Activated T-helper 1 cell treated with anti-CD3 and anti-CD28 coated beads, Interleukin-2, amount 50 U/mL, for 16 hours (primary cell): ENCODE data around the gene TATDN3.
A peak's percentile ranks its signal among the peaks of the same experiment; 100 is the strongest.
"Not testable (repeated sequence)": the region's sequence is repeated elsewhere in the genome, so short reads cannot be mapped to it uniquely, and the experiment has no call there.

ENCODE experiments used
- DNase-seq, 2 donors: peaks; one replicate each; pipeline ENCODE4 v3.0.0-alpha.2; 2020; ENCODE audit warnings: low read depth in 1 of 2, low spot score in 1 of 2

The TATDN3 gene

GRCh38 chr1:212791676-212792395 is at the start of gene TATDN3, which contains the start of gene NSL1:
TATDN3 (plus strand) TSS chr1:212791894; CDS start chr1:212791922, 28 bp downstream.
NSL1 (minus strand) TSS chr1:212791777; CDS start chr1:212791763, 14 bp downstream.
- DNase-seq, result peak; percentile 92 to 98

GRCh38 chr1:212743901-212744475 is 47.7 kb upstream of the TATDN3 start:
- no peak for DNase-seq

- DNase-seq, result no peak
These were observed 46.4 kb upstream of the TATDN3 start for GRCh38 chr1:212745303-212745702.

- DNase-seq, result no peak
These were observed 45.1 kb upstream of the TATDN3 start for GRCh38 chr1:212746546-212746945.

- DNase-seq, result no peak
These were observed 41.7 kb upstream of the TATDN3 start for GRCh38 chr1:212749821-212750535.

- no peak for DNase-seq
These were observed 39.3 kb upstream of the TATDN3 start for GRCh38 chr1:212752252-212752933.

GRCh38 chr1:212752934-212753497 is 38.7 kb upstream of the TATDN3 start:
- DNase-seq, result no peak

- DNase-seq, result no peak
These were observed 37.9 kb upstream of the TATDN3 start for GRCh38 chr1:212753749-212754148.

- DNase-seq, result no peak
These were observed 37.5 kb upstream of the TATDN3 start for GRCh38 chr1:212754193-212754592.

GRCh38 chr1:212754680-212755079 is 37.0 kb upstream of the TATDN3 start:
- DNase-seq, result no peak

- no peak for DNase-seq
These were observed 32.0 kb upstream of the TATDN3 start for GRCh38 chr1:212759683-212760082.

GRCh38 chr1:212760126-212760823 is 31.4 kb upstream of the TATDN3 start:
- peak in 1 of 2 donors; percentile 11 for DNase-seq

GRCh38 chr1:212762234-212762633 is 29.5 kb upstream of the TATDN3 start:
- DNase-seq, result no peak

- DNase-seq, result no peak
These were observed 28.9 kb upstream of the TATDN3 start for GRCh38 chr1:212762839-212763238.

GRCh38 chr1:212764718-212765281 is 26.9 kb upstream of the TATDN3 start:
- DNase-seq, result not testable (repeated sequence)

GRCh38 chr1:212766825-212767224 is 24.9 kb upstream of the TATDN3 start:
- not testable (repeated sequence) for DNase-seq

GRCh38 chr1:212769459-212770167 is 22.1 kb upstream of the TATDN3 start:
- no peak for DNase-seq

GRCh38 chr1:212771341-212771740 is 20.4 kb upstream of the TATDN3 start:
- DNase-seq, result no peak

- DNase-seq, result no peak
These were observed 18.7 kb upstream of the TATDN3 start for GRCh38 chr1:212773011-212773410.

GRCh38 chr1:212774584-212774983 is 17.1 kb upstream of the TATDN3 start:
- DNase-seq, result no peak
